ENCODE measurements around the gene HIF1A. TPM values are rescaled to one million over a fixed set of nuclear protein-coding genes. Genes with fewer than 3 reads are reported as not detected.

HIF1A gene
- total and polyA plus RNA-seq, 2 donors (not counting 1 experiment from before 2014, with no cell fraction given) = 44.2 to 261 TPM

GRCh38 chr14:61663312-61663979 lies 31.9 kb upstream of the HIF1A start:
- Mint-ChIP-seq H3K27ac (peak overlapping the region; percentile 91), H3K9me3 (ENCODE audit: insufficient read depth) (peaks cover 3% of the 10 kb centered on the region), H3K27me3 (no peaks in the 10 kb centered on the region), H3K4me1 (peaks cover 59% of the 10 kb centered on the region), H3K4me3 (peak overlapping the region; percentile 84)
- ATAC-seq (ENCODE audit: low read depth) (peak; percentile 64), DNase-seq (peak; percentile 80)
- Histone ChIP-seq H3K27ac (ENCODE audit: low read length in 2 of 2) (peak overlapping the region; percentile 72 to 82), H3K27me3 (replicated peaks in 1 of 4; ENCODE audit: control extremely low read depth in 1 of 4, control insufficient read depth in 3 of 4, insufficient read depth in 4 of 4, low read length in 3 of 4) (no peaks in the 10 kb centered on the region), H3K4me2 (replicated peaks; ENCODE audit: low read depth, low read length, poor library complexity, severe bottlenecking) (peak overlapping the region; percentile 67), H2AFZ (ENCODE audit: insufficient read depth, low read depth, low read length, poor library complexity, severe bottlenecking) (no peak overlapping the region), H3K79me2 (ENCODE audit: control insufficient read depth, insufficient read depth, low read length) (peaks cover 6% of the 10 kb centered on the region), H3K9ac (ENCODE audit: low read length) (no peak overlapping the region), H4K20me1 (ENCODE audit: control insufficient read depth, insufficient read depth, low read length, poor library complexity, severe bottlenecking) (no peaks in the 10 kb centered on the region), H3K36me3 (replicated peaks in 1 of 2; ENCODE audit: control extremely low read depth in 1 of 2, control insufficient read depth in 1 of 2, extremely low read depth in 1 of 2, insufficient read depth in 2 of 2, low read length in 1 of 2) (no peaks in the 10 kb centered on the region), H3K4me3 (ENCODE audit: control extremely low read depth in 1 of 5, extremely low read depth in 1 of 5, insufficient read depth in 1 of 5, low read depth in 2 of 5, low read length in 4 of 5) (peak overlapping the region in 1 of 5 experiments; percentile 52), H3K4me1 (ENCODE audit: control insufficient read depth in 2 of 2, insufficient read depth in 2 of 2, low read length in 2 of 2) (peaks cover 66 to 68% of the 10 kb centered on the region in 2 donors), H3K9me3 (ENCODE audit: control extremely low read depth in 1 of 3, control insufficient read depth in 2 of 3, insufficient read depth in 1 of 3, low read length in 2 of 3) (peaks cover 0 to 10% (median 3%) of the 10 kb centered on the region in 3 donors)
- TF ChIP-seq EZH2 (IDR thresholded peaks at IDR 0.05; ENCODE audit: borderline replicate concordance, insufficient read depth, low read depth, low read length, poor library complexity, severe bottlenecking) (no peak), CTCF (IDR thresholded peaks at IDR 0.05) (no peak)
- CTCF ChIA-PET = interaction anchor here (0.7 to 3.2 kb wide), 7 partner anchors 9 to 187 kb away, joined by 3 to 19 read pairs (median 3); no protein-coding TSS in a partner anchor
- intact Hi-C loops (cut with micrococcal nuclease) = loop anchor here (1.0 to 5.0 kb wide), 6 partner anchors 8 to 187 kb away; partner anchors contain the start of gene HIF1A
- WGBS (ENCODE audit: insufficient coverage) = no CpG with 5 or more reads among the region's 7 CpGs
- POLR2A ChIA-PET = interaction anchor here (0.8 to 1.4 kb wide), 7 partner anchors 9 to 187 kb away, joined by 3 to 6 read pairs (median 5); partner anchors contain the start of gene HIF1A

DNA sequence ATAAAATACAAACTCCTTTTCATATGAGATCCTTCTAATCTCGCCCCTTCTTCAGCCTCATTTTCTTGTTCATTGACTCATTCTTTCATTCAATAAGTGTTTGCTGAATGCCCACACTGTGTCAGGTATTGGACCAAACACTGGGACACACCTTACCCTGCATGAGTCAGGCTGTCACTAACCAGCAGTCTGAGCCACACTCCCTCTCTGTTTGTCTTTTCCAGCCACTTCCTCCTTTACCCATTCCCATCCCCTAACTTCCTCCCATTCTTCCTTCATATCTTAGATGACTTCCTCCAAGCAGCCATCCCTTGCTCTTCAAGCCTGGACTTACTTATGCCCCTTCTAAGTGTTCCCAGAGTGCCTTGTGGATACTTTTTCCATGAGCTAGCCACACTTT lies 27.0 kb upstream of the HIF1A start:
- Histone ChIP-seq H3K4me1 (ENCODE audit: control insufficient read depth in 2 of 2, insufficient read depth in 2 of 2, low read length in 2 of 2) (peaks cover 61 to 82% of the 10 kb centered on the region in 2 donors), H3K27ac (ENCODE audit: low read length in 2 of 2) (peak overlapping the region in 1 of 2 donors; percentile 95)
- POLR2A ChIA-PET = interaction anchor here (1.0 kb wide), 1 partner anchor 190 kb away, joined by 3 read pairs; no protein-coding TSS in a partner anchor

More for the DNA sequence above, 27.0 kb upstream of the HIF1A start:
- peaks cover 27% of the 10 kb centered on the region for H3K4me1 Mint-ChIP-seq
- CTCF ChIA-PET = interaction anchor here (0.5 kb wide), 1 partner anchor 23 kb away, joined by 4 read pairs; no protein-coding TSS in a partner anchor
- ATAC-seq (ENCODE audit: low read depth) (no peak), DNase-seq (no peak)
- Histone ChIP-seq H3K79me2 (ENCODE audit: control insufficient read depth, insufficient read depth, low read length) (peaks cover 6% of the 10 kb centered on the region), H3K36me3 (replicated peaks in 1 of 2; ENCODE audit: control extremely low read depth in 1 of 2, control insufficient read depth in 1 of 2, extremely low read depth in 1 of 2, insufficient read depth in 2 of 2, low read length in 1 of 2) (no peaks in the 10 kb centered on the region), H3K4me3 (ENCODE audit: control extremely low read depth in 1 of 5, extremely low read depth in 1 of 5, insufficient read depth in 1 of 5, low read depth in 2 of 5, low read length in 4 of 5) (no peak overlapping the region), H3K27me3 (replicated peaks in 1 of 4; ENCODE audit: control extremely low read depth in 1 of 4, control insufficient read depth in 3 of 4, insufficient read depth in 4 of 4, low read length in 3 of 4) (no peaks in the 10 kb centered on the region), H4K20me1 (ENCODE audit: control insufficient read depth, insufficient read depth, low read length, poor library complexity, severe bottlenecking) (no peaks in the 10 kb centered on the region), H3K4me2 (replicated peaks; ENCODE audit: low read depth, low read length, poor library complexity, severe bottlenecking) (no peak overlapping the region), H2AFZ (ENCODE audit: insufficient read depth, low read depth, low read length, poor library complexity, severe bottlenecking) (peak overlapping the region; percentile 17), H3K9ac (ENCODE audit: low read length) (no peak overlapping the region), H3K9me3 (ENCODE audit: control extremely low read depth in 1 of 3, control insufficient read depth in 2 of 3, insufficient read depth in 1 of 3, low read length in 2 of 3) (peaks cover 0 to 12% (median 0%) of the 10 kb centered on the region in 3 donors)
- 100% methylated on average over 1 of the region's 1 CpG for WGBS (ENCODE audit: insufficient coverage)
- no peak overlapping the region for H3K27ac Mint-ChIP-seq
- H3K27me3 Mint-ChIP-seq = no peaks in the 10 kb centered on the region
- no peaks in the 10 kb centered on the region for H3K9me3 Mint-ChIP-seq (ENCODE audit: insufficient read depth)
- intact Hi-C loops (cut with micrococcal nuclease) = no loop called here
- no peak for TF ChIP-seq CTCF (IDR thresholded peaks at IDR 0.05)
- TF ChIP-seq EZH2 (IDR thresholded peaks at IDR 0.05; ENCODE audit: borderline replicate concordance, insufficient read depth, low read depth, low read length, poor library complexity, severe bottlenecking) = no peak
- H3K4me3 Mint-ChIP-seq = no peak overlapping the region

All from B cell (primary cell).